Coronary artery (tissue), 2 donors: ENCODE data around the gene MST1.

Experiments
- DNase-seq: peaks from one replicate; pipeline ENCODE4 v3.0.0-alpha.2; 2017; ENCODE audit warnings: low spot score
- H3K27ac ChIP-seq, 2 donors: fragments of 200-600 bp; sonication (generic); one replicate each; pipeline ENCODE4 v1.5.1; 2016 to 2019
- H3K4me3 ChIP-seq: fragments of 200-600 bp; sonication (generic); 2 replicates; pipeline ENCODE4 v1.5.1; 2016; ENCODE audit warnings: mild to moderate bottlenecking, moderate library complexity
- CTCF ChIP-seq: fragments of 200-600 bp; sonication (generic); IDR thresholded peaks from one replicate; pipeline ENCODE4 v1.5.1; 2019; ENCODE audit warnings: antibody characterized with exemption

MST1 gene

DNA sequence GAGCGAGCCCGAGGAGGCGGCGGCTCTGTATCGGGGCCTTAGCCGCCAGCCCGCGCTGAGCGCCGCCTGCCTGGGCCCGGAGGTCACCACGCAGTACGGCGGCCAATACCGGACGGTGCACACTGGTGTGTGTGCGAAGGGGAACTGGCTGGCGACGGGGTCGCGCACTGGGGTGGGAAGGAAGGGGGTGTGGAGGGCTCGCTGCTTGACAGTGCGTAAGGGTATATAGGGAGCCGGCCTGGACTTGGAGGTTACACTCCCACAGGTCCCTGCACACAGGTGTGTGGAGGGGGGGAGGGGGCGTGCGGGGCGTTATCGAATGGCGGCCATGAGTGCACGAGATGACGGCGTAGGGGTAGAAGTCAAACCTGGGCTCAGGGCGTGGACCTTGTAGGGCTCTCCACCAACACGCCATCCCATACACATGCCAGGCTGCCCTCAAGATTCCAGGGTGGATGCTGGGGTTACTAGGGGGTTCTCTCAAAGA is 14.7 kb downstream of the MST1 start:
- TF ChIP-seq CTCF = no peak
- DNase-seq = no peak
- Histone ChIP-seq H3K27ac (peak overlapping the region; percentile 84 to 97), H3K4me3 (peak overlapping the region; percentile 99)

GRCh38 chr3:49673715-49674496 is 15.4 kb downstream of the MST1 start, which contains the start of gene APEH:
TSS of gene APEH (plus strand) at chr3:49674351. CDS start at chr3:49674402, 51 bp downstream.
- Histone ChIP-seq H3K4me3 (peak within 1 kb of the TSS; percentile 99), H3K27ac (peak within 1 kb of the TSS; percentile 84 to 97)
- TF ChIP-seq CTCF = no peak
- peak; percentile 98 for DNase-seq

- DNase-seq = no peak
- peak overlapping the region; percentile 99 for H3K4me3 ChIP-seq
- peak overlapping the region; percentile 84 to 97 for H3K27ac ChIP-seq
- TF ChIP-seq CTCF = no peak
These were observed 16.1 kb downstream of the MST1 start for GRCh38 chr3:49673121-49673714.

GRCh38 chr3:49671291-49672288 is 17.7 kb downstream of the MST1 start:
- Histone ChIP-seq H3K27ac (no peak overlapping the region), H3K4me3 (no peak overlapping the region)
- TF ChIP-seq CTCF = peak; percentile 39
- DNase-seq = no peak

DNA sequence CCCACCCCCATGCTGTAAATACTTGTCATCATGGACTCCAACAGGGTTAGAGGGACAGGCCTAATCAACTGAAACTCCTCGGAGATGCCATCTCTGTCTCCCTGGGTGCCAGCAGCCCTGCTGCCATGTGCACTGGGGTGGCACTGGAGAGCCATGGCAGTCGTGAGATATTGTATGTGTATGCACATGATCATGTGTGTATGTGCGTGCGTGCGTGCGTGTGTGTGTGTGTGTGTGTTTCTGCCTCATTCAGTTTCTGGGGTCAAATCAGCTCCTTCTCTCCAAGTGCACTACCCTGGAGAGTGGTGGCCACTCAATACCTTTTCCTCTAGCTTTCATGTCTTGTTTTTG is 18.4 kb downstream of the MST1 start:
- TF ChIP-seq CTCF = no peak
- Histone ChIP-seq H3K27ac (no peak overlapping the region), H3K4me3 (no peak overlapping the region)
- DNase-seq = no peak

- Histone ChIP-seq H3K27ac (no peak overlapping the region), H3K4me3 (no peak overlapping the region)
- no peak for TF ChIP-seq CTCF
- no peak for DNase-seq
These were observed 19.9 kb downstream of the MST1 start for GRCh38 chr3:49669352-49669751.
